Measurements from ENCODE around the gene SLC43A1.

DNA sequence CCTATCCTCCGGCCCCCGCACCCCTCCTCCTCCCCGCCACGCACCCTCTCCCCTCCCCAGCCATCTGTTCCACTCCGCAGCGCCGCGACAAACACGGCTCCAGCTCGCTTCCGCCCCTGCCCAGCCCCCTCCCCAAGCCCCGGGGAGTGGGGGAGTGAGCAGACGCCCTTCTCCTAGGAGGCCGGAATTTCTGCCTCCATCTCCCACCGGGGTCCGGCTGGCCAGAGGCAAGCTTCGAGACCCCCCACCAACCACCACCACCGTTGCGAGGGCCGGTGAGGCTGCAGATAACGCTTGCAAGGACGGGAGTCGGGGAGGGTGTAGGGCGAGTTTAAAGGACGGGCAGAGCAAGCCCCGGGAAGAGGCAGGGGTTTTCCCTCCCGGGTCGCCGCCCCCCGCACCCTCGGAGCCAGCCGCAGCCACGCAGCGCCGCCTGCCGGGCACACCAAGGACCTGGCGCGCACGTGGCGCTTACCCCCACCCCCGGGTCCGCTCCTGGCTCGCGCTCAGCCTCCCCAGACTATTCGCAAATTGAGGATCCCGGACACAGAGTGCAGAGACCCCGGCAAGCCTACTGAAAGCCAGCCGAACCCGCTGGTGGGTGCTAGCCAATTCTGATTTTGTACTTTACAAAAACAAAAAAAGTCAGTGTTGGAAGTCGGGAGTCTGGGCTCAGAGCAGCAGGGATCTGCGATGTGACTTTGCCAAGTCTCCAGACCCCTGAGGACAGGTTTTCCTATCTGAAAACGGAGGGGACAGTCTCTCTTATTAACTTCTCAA is 32.5 kb downstream of the SLC43A1 start:
- TF ChIP-seq CTCF (IDR thresholded peaks at IDR 0.05) (peak; percentile 23 to 38 (median 30)), POLR2A (IDR thresholded peaks at IDR 0.05) (no peak)
